HEK293 (cell line): ENCODE data around the gene KIAA0753.

ENCODE experiments used
- CTCF ChIA-PET: fragments of 350-600 bp; formaldehyde crosslinking; extraction: SDS; loops from one replicate; lab custom pipeline; 2021; ENCODE audit warnings: antibody characterized with exemption; lab: Yijun Ruan, JAX
- POLR2A ChIA-PET: fragments of 300-600 bp; formaldehyde crosslinking; extraction: SDS; loops from one replicate; lab custom pipeline; 2020; ENCODE audit warnings: antibody characterized with exemption, inconsistent platforms; lab: Yijun Ruan, JAX
- H3K27ac ChIP-seq: fragments of 200-500 bp; sonication (Bioruptor generic); 2 replicates; pipeline ENCODE4 v1.5.1; 2014; ENCODE audit warnings: low read depth, low read length, control low read depth, inconsistent platforms; ENCODE audit errors: extremely low read depth
- H3K36me3 ChIP-seq, 2 experiments: fragments of 200-500 bp in 1 of 2; sonication (Bioruptor generic) in 1 of 2; 1 replicate in 1 of 2; 2 replicates in 1 of 2; pipeline ENCODE4 v1.5.1; 2014 to 2017; ENCODE audit warnings: inconsistent platforms in 2 of 2, low read length in 2 of 2; ENCODE audit not compliant: control insufficient read depth in 2 of 2, insufficient read depth in 1 of 2
- H3K4me1 ChIP-seq: fragments of 200-500 bp; sonication (Bioruptor generic); 2 replicates; pipeline ENCODE4 v1.5.1; 2014; ENCODE audit warnings: mild to moderate bottlenecking, low read length, inconsistent platforms; ENCODE audit not compliant: control insufficient read depth, insufficient read depth
- H3K4me3 ChIP-seq: 2 replicates; pipeline ENCODE4 v1.5.1; 2011; ENCODE audit warnings: low read depth, mild to moderate bottlenecking, control low read depth, low read length, moderate library complexity
- H3K9me3 ChIP-seq: fragments of 200-500 bp; sonication (Bioruptor generic); 2 replicates; pipeline ENCODE4 v1.5.1; 2014; ENCODE audit warnings: low read depth, low read length, inconsistent platforms; ENCODE audit not compliant: control insufficient read depth, insufficient read depth
- OVOL3 ChIP-seq: fragments of 450-650 bp; formaldehyde crosslinking; IDR thresholded peaks from 2 replicates; pipeline ENCODE4 v1.5.1; 2016; ENCODE audit warnings: missing biosample characterization, missing genetic modification characterization
- ZBTB20 ChIP-seq: fragments of 450-650 bp; formaldehyde crosslinking; IDR thresholded peaks from 2 replicates; pipeline ENCODE4 v1.5.1; 2016; ENCODE audit warnings: missing biosample characterization, missing genetic modification characterization
- ZBTB49 ChIP-seq: fragments of 450-650 bp; formaldehyde crosslinking; IDR thresholded peaks from 2 replicates; pipeline ENCODE4 v1.5.1; 2016; ENCODE audit warnings: missing biosample characterization, missing genetic modification characterization, low read depth
- ZFP3 ChIP-seq: fragments of 450-650 bp; formaldehyde crosslinking; IDR thresholded peaks from 2 replicates; pipeline ENCODE4 v1.5.1; 2016; ENCODE audit warnings: low read depth, missing biosample characterization, missing genetic modification characterization
- ZNF10 ChIP-seq: fragments of 450-650 bp; formaldehyde crosslinking; IDR thresholded peaks from 2 replicates; pipeline ENCODE4 v1.5.1; 2017; ENCODE audit warnings: missing biosample characterization, missing genetic modification characterization
- ZNF133 ChIP-seq: fragments of 450-650 bp; formaldehyde crosslinking; IDR thresholded peaks from 2 replicates; pipeline ENCODE4 v1.5.1; 2016; ENCODE audit warnings: missing biosample characterization, missing genetic modification characterization
- ZNF2 ChIP-seq: fragments of 450-650 bp; formaldehyde crosslinking; IDR thresholded peaks from 2 replicates; pipeline ENCODE4 v1.5.1; 2016; ENCODE audit warnings: missing biosample characterization, missing genetic modification characterization
- ZNF202 ChIP-seq: fragments of 450-650 bp; formaldehyde crosslinking; IDR thresholded peaks from 2 replicates; pipeline ENCODE4 v1.5.1; 2016; ENCODE audit warnings: missing biosample characterization, missing genetic modification characterization, borderline replicate concordance
- ZNF23 ChIP-seq: fragments of 450-650 bp; formaldehyde crosslinking; IDR thresholded peaks from 2 replicates; pipeline ENCODE4 v1.5.1; 2016; ENCODE audit warnings: missing biosample characterization, missing genetic modification characterization, borderline replicate concordance
- ZNF266 ChIP-seq: fragments of 450-650 bp; formaldehyde crosslinking; IDR thresholded peaks from 2 replicates; pipeline ENCODE4 v1.5.1; 2016; ENCODE audit warnings: missing biosample characterization, missing genetic modification characterization, low read depth
- ZNF292 ChIP-seq: fragments of 450-650 bp; formaldehyde crosslinking; IDR thresholded peaks from 2 replicates; pipeline ENCODE4 v1.5.1; 2016; ENCODE audit warnings: low read depth, missing biosample characterization, missing genetic modification characterization, borderline replicate concordance
- ZNF302 ChIP-seq: fragments of 450-650 bp; formaldehyde crosslinking; IDR thresholded peaks from 2 replicates; pipeline ENCODE4 v1.5.1; 2016; ENCODE audit warnings: missing biosample characterization, missing genetic modification characterization, low read depth
- ZNF350 ChIP-seq: fragments of 450-650 bp; formaldehyde crosslinking; IDR thresholded peaks from 2 replicates; pipeline ENCODE4 v1.5.0; 2017; ENCODE audit warnings: missing biosample characterization, mild to moderate bottlenecking, missing genetic modification characterization
- ZNF473 ChIP-seq: fragments of 450-650 bp; formaldehyde crosslinking; IDR thresholded peaks from 2 replicates; pipeline ENCODE4 v1.5.1; 2017; ENCODE audit warnings: missing biosample characterization, missing genetic modification characterization
- ZNF670 ChIP-seq: fragments of 450-650 bp; formaldehyde crosslinking; IDR thresholded peaks from 2 replicates; pipeline ENCODE4 v1.5.1; 2016; ENCODE audit warnings: missing biosample characterization, missing genetic modification characterization, low read depth
- ZNF747 ChIP-seq: fragments of 450-650 bp; formaldehyde crosslinking; IDR thresholded peaks from 2 replicates; pipeline ENCODE4 v1.5.1; 2016; ENCODE audit warnings: missing biosample characterization, missing genetic modification characterization
- ZNF777 ChIP-seq: fragments of 450-650 bp; formaldehyde crosslinking; IDR thresholded peaks from 2 replicates; pipeline ENCODE4 v1.5.1; 2017; ENCODE audit warnings: missing biosample characterization, missing genetic modification characterization, borderline replicate concordance
- ZNF837 ChIP-seq: fragments of 450-650 bp; formaldehyde crosslinking; IDR thresholded peaks from 2 replicates; pipeline ENCODE4 v1.5.1; 2016; ENCODE audit warnings: missing biosample characterization, missing genetic modification characterization
- ZXDB ChIP-seq: fragments of 450-650 bp; formaldehyde crosslinking; IDR thresholded peaks from 2 replicates; pipeline ENCODE4 v1.5.1; 2016; ENCODE audit warnings: missing biosample characterization, missing genetic modification characterization
- TF ChIP-seq, protein P1 (sequence below): fragments of 450-650 bp; formaldehyde crosslinking; IDR thresholded peaks from 2 replicates; pipeline ENCODE4; 2016; ENCODE audit warnings: missing biosample characterization, missing genetic modification characterization
- TF ChIP-seq, protein P2 (sequence below): fragments of 450-650 bp; formaldehyde crosslinking; IDR thresholded peaks from 2 replicates; pipeline ENCODE4 v1.5.1; 2016; ENCODE audit warnings: missing biosample characterization, missing genetic modification characterization
- TF ChIP-seq, protein P3 (sequence below): fragments of 450-650 bp; IDR thresholded peaks from 2 replicates; pipeline ENCODE4 v1.5.1; 2018; ENCODE audit warnings: missing biosample characterization, mild to moderate bottlenecking, missing genetic modification characterization
- TF ChIP-seq, protein P4 (sequence below): fragments of 450-650 bp; formaldehyde crosslinking; IDR thresholded peaks from 2 replicates; pipeline ENCODE4 v1.5.1; 2016; ENCODE audit warnings: missing biosample characterization, missing genetic modification characterization, borderline replicate concordance

KIAA0753 gene

DNA sequence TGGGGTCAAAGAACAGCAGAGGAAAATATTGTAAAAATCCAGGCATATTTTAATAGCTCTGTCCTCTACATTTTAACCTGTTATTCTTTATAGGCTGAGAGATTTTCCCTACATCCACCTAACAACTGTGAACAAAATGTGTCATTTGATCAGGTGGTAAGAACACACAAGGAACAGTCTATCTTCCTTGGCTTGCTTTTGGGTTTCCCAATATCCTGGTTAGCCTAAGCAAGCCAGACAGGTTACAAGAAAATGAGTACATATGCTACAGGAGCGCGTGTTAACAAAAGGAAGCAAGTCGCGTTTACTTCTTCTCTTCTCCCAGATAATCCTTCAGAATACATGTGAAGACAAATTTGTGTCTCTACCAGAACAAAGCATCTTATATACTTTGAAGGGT is 53.2 kb downstream of the KIAA0753 start (continued):
- TF ChIP-seq, protein P1, sequence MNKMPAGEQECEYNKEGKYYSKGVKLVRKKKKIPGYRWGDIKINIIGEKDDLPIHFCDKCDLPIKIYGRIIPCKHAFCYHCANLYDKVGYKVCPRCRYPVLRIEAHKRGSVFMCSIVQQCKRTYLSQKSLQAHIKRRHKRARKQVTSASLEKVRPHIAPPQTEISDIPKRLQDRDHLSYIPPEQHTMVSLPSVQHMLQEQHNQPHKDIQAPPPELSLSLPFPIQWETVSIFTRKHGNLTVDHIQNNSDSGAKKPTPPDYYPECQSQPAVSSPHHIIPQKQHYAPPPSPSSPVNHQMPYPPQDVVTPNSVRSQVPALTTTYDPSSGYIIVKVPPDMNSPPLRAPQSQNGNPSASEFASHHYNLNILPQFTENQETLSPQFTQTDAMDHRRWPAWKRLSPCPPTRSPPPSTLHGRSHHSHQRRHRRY (tag by site-specific recombination) = no peak
- TF ChIP-seq, protein P2, sequence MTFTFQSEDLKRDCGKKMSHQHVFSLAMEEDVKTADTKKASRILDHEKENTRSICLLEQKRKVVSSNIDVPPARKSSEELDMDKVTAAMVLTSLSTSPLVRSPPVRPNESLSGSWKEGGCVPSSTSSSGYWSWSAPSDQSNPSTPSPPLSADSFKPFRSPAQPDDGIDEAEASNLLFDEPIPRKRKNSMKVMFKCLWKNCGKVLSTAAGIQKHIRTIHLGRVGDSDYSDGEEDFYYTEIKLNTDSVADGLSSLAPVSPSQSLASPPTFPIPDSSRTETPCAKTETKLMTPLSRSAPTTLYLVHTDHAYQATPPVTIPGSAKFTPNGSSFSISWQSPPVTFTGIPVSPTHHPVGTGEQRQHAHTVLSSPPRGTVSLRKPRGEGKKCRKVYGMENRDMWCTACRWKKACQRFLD = no peak
- no peak for TF ChIP-seq ZNF10 (tag by site-specific recombination)

- POLR2A ChIA-PET = no interaction called here
- Histone ChIP-seq H3K27ac (no peak overlapping the region), H3K36me3 (peaks cover 67 to 90% of the 10 kb centered on the region in 2 experiments), H3K9me3 (peaks cover 7% of the 10 kb centered on the region), H3K4me3 (no peak overlapping the region), H3K4me1 (no peaks in the 10 kb centered on the region)
- TF ChIP-seq ZNF202 (tag by site-specific recombination) (no peak), ZNF350 (tag by site-specific recombination) (no peak), ZNF473 (tag by site-specific recombination) (no peak), ZNF747 (tag by site-specific recombination) (no peak), ZNF23 (no peak), ZNF670 (tag by site-specific recombination) (no peak), OVOL3 (no peak), ZFP3 (tag by site-specific recombination) (no peak), ZNF133 (tag by site-specific recombination) (no peak), ZNF2 (no peak), ZBTB20 (tag by site-specific recombination) (no peak), ZBTB49 (tag by site-specific recombination) (no peak)
- TF ChIP-seq, all 188 proteins: peak for 0
- CTCF ChIA-PET = no interaction called here
Measured at GRCh38 chr17:6583411-6583810, 57.1 kb downstream of the KIAA0753 start.

GRCh38 chr17:6580625-6581024 is 59.9 kb downstream of the KIAA0753 start:
- H3K36me3 ChIP-seq = peaks cover 40 to 84% of the 10 kb centered on the region in 2 experiments
- H3K27ac ChIP-seq = no peak overlapping the region
- ChIA-PET POLR2A (no interaction called here), CTCF (interaction anchor here (0.7 kb wide), 2 partner anchors 119 to 353 kb away, joined by 3 to 5 read pairs; no protein-coding TSS in a partner anchor)
- no peaks in the 10 kb centered on the region for H3K4me1 ChIP-seq
- peaks cover 4% of the 10 kb centered on the region for H3K9me3 ChIP-seq
- no peak overlapping the region for H3K4me3 ChIP-seq
- TF ChIP-seq, protein P3, sequence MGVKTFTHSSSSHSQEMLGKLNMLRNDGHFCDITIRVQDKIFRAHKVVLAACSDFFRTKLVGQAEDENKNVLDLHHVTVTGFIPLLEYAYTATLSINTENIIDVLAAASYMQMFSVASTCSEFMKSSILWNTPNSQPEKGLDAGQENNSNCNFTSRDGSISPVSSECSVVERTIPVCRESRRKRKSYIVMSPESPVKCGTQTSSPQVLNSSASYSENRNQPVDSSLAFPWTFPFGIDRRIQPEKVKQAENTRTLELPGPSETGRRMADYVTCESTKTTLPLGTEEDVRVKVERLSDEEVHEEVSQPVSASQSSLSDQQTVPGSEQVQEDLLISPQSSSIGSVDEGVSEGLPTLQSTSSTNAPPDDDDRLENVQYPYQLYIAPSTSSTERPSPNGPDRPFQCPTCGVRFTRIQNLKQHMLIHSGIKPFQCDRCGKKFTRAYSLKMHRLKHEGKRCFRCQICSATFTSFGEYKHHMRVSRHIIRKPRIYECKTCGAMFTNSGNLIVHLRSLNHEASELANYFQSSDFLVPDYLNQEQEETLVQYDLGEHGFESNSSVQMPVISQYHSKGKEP (tag by site-specific recombination) = no peak
- TF ChIP-seq ZNF302 (tag by site-specific recombination) = no peak
- no peak for TF ChIP-seq ZXDB (tag by site-specific recombination)
- TF ChIP-seq ZNF837 (tag by site-specific recombination) = no peak
- TF ChIP-seq ZNF777 (tag by site-specific recombination) = no peak
- no peak for TF ChIP-seq ZNF266
- TF ChIP-seq ZNF292 (tag by site-specific recombination) = no peak
- TF ChIP-seq, protein P4, sequence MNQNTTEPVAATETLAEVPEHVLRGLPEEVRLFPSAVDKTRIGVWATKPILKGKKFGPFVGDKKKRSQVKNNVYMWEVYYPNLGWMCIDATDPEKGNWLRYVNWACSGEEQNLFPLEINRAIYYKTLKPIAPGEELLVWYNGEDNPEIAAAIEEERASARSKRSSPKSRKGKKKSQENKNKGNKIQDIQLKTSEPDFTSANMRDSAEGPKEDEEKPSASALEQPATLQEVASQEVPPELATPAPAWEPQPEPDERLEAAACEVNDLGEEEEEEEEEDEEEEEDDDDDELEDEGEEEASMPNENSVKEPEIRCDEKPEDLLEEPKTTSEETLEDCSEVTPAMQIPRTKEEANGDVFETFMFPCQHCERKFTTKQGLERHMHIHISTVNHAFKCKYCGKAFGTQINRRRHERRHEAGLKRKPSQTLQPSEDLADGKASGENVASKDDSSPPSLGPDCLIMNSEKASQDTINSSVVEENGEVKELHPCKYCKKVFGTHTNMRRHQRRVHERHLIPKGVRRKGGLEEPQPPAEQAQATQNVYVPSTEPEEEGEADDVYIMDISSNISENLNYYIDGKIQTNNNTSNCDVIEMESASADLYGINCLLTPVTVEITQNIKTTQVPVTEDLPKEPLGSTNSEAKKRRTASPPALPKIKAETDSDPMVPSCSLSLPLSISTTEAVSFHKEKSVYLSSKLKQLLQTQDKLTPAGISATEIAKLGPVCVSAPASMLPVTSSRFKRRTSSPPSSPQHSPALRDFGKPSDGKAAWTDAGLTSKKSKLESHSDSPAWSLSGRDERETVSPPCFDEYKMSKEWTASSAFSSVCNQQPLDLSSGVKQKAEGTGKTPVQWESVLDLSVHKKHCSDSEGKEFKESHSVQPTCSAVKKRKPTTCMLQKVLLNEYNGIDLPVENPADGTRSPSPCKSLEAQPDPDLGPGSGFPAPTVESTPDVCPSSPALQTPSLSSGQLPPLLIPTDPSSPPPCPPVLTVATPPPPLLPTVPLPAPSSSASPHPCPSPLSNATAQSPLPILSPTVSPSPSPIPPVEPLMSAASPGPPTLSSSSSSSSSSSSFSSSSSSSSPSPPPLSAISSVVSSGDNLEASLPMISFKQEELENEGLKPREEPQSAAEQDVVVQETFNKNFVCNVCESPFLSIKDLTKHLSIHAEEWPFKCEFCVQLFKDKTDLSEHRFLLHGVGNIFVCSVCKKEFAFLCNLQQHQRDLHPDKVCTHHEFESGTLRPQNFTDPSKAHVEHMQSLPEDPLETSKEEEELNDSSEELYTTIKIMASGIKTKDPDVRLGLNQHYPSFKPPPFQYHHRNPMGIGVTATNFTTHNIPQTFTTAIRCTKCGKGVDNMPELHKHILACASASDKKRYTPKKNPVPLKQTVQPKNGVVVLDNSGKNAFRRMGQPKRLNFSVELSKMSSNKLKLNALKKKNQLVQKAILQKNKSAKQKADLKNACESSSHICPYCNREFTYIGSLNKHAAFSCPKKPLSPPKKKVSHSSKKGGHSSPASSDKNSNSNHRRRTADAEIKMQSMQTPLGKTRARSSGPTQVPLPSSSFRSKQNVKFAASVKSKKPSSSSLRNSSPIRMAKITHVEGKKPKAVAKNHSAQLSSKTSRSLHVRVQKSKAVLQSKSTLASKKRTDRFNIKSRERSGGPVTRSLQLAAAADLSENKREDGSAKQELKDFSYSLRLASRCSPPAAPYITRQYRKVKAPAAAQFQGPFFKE (tag by site-specific recombination) = no peak
